K562 (cell line): ENCODE measurements around the gene MRGPRF. TPM values are rescaled to one million over a fixed set of nuclear protein-coding genes. Genes with fewer than 3 reads are reported as not detected.

Source experiments
- CHD4 ChIP-seq: fragments of 200-600 bp; sonication (generic); IDR thresholded peaks from 3 replicates; pipeline ENCODE4 v1.6.1; 2012; ENCODE audit warnings: low read depth, mild to moderate bottlenecking, mixed read lengths, low read length, inconsistent platforms; ENCODE audit not compliant: insufficient read depth, insufficient replicate concordance, poor library complexity, severe bottlenecking
- FOXP4 ChIP-seq: sonication (generic); formaldehyde crosslinking; IDR thresholded peaks from 2 replicates; pipeline ENCODE4 v1.8.0; 2022; ENCODE audit warnings: mild to moderate bottlenecking, missing genetic modification reagents, borderline replicate concordance
- ILK ChIP-seq: fragments of 450-650 bp; IDR thresholded peaks from 2 replicates; pipeline ENCODE4 v1.6.1; 2016; ENCODE audit warnings: missing genetic modification characterization, low read depth, mild to moderate bottlenecking, missing compliant biosample characterization, moderate library complexity, borderline replicate concordance
- MAZ ChIP-seq, 2 experiments: fragments of 450-650 bp in 1 of 2; sonication (generic) in 1 of 2; formaldehyde crosslinking; IDR thresholded peaks in 1 of 2; conservative IDR thresholded peaks in 1 of 2; 2 replicates each; pipeline versions ENCODE4 v1.4.0 to v1.5.0; 2020; ENCODE audit warnings: mild to moderate bottlenecking in 1 of 2, missing genetic modification reagents in 1 of 2
- NFE2 ChIP-seq: IDR thresholded peaks from 2 replicates; pipeline ENCODE4 v1.6.1; 2014; ENCODE audit warnings: antibody characterized with exemption, low read depth
- ZFX ChIP-seq: sonication (generic); formaldehyde crosslinking; IDR thresholded peaks from 2 replicates; pipeline ENCODE4 v1.8.0; 2022; ENCODE audit warnings: mild to moderate bottlenecking, missing genetic modification reagents, moderate library complexity
- polyA plus RNA-seq, 8 experiments: library from polyadenylated mRNA; depleted of rRNA in 4 of 8; stranded (reverse) in 5 of 8; unstranded in 3 of 8; fragments of >200 nt; fragmentation: Nextera tagmentation in 2 of 8; fragmentation: Illumina TruSeq in 1 of 8; extraction: Ambion mirVana in 2 of 8; extraction: Trizol in 1 of 8; gene quantifications; 2 replicates each; pipeline versions ENCODE4 v1.2.1 to v1.2.3, GENCODE V29; 2011 to 2014; ENCODE audit warnings: inconsistent platforms in 1 of 8, missing spikeins in 1 of 8
- total RNA-seq, 7 experiments: library from RNA; depleted of rRNA in 6 of 7; stranded (reverse); fragments of >200 nt in 6 of 7; fragmentation: Illumina TruSeq in 2 of 7; extraction: Trizol in 2 of 7; gene quantifications; 2 replicates each; pipeline versions ENCODE4 v1.2.1 to v1.2.3, GENCODE V29; 2011 to 2021; ENCODE audit warnings: low replicate concordance in 1 of 7

Gene MRGPRF
- total and polyA plus RNA-seq, 9 of the 15 experiments (the other 6 are each of a cell fraction or from before 2014, with no cell fraction given): not detected

GRCh38 chr11:69048694-69049489, 35.8 kb upstream of the MRGPRF start, which contains the start of gene TPCN2 (continued):
- TF ChIP-seq FOXP4: peak; percentile 85; the same call in 1 of the 2 replicates
- no peak for TF ChIP-seq ILK (tag)
- peak; percentile 56 for TF ChIP-seq ZFX (CRISPR knock-in tag)
- peak; percentile 30; the same call in 1 of the 2 replicates for TF ChIP-seq NFE2
- TF ChIP-seq MAZ (CRISPR knock-in tag; conservative IDR thresholded peaks at IDR 0.05 in 1 of 2, IDR thresholded peaks at IDR 0.05 in 1 of 2): peak in 1 of 2 experiments; percentile 92; a peak in 3 of 4 replicates
- TF ChIP-seq CHD4: peak; percentile 43
- TF ChIP-seq, all 486 proteins: peak for 57
